GM23338 (cell line): ENCODE data around the gene CHKB. TPM values are rescaled to one million over a fixed set of nuclear protein-coding genes. Genes with fewer than 3 reads are reported as not detected.

Source experiments
- ATAC-seq: fragments of 200-7000 bp; cut with Tn5 transposase; 3 replicates; pipeline ENCODE4 v1.9.1; 2020
- DNase-seq: peaks from one replicate; pipeline ENCODE4 v3.0.0-alpha.2; 2015; ENCODE audit warnings: low spot score
- H2AFZ ChIP-seq: fragments of 200-600 bp; sonication (generic); 2 replicates; pipeline ENCODE4 v1.8.0; 2016; ENCODE audit warnings: antibody characterized with exemption, mild to moderate bottlenecking, moderate library complexity
- H3F3A ChIP-seq: fragments of 200-600 bp; sonication (generic); replicated peaks from 2 replicates; pipeline ENCODE4 v1.8.0; 2017; ENCODE audit warnings: antibody characterized with exemption, mixed run types, low read depth
- H3K27ac ChIP-seq: fragments of 200-600 bp; sonication (generic); 2 replicates; pipeline ENCODE4 v1.6.1; 2016; ENCODE audit warnings: low read depth
- H3K27me3 ChIP-seq: fragments of 200-600 bp; sonication (generic); 2 replicates; pipeline ENCODE4 v1.8.0; 2016; ENCODE audit warnings: mild to moderate bottlenecking, mixed run types, moderate library complexity; ENCODE audit not compliant: insufficient read depth
- H3K36me3 ChIP-seq: fragments of 200-600 bp; sonication (generic); 2 replicates; pipeline ENCODE4 v1.8.0; 2016; ENCODE audit warnings: mild to moderate bottlenecking; ENCODE audit not compliant: insufficient read depth
- H3K4me1 ChIP-seq: fragments of 200-600 bp; sonication (generic); 2 replicates; pipeline ENCODE4 v1.8.0; 2016; ENCODE audit warnings: mild to moderate bottlenecking, moderate library complexity; ENCODE audit not compliant: insufficient read depth
- H3K4me2 ChIP-seq: fragments of 200-600 bp; sonication (generic); 2 replicates; pipeline ENCODE4 v1.7.1; 2017; ENCODE audit warnings: mixed run types
- H3K4me3 ChIP-seq: fragments of 200-600 bp; sonication (generic); 2 replicates; pipeline ENCODE4 v1.6.1; 2016; ENCODE audit warnings: mixed run types
- H3K79me2 ChIP-seq: fragments of 200-600 bp; sonication (generic); replicated peaks from 2 replicates; pipeline ENCODE4 v1.8.0; 2017; ENCODE audit warnings: mild to moderate bottlenecking; ENCODE audit not compliant: insufficient read depth
- H3K9me2 ChIP-seq: fragments of 200-600 bp; sonication (generic); 2 replicates; pipeline ENCODE4 v1.8.0; 2017; ENCODE audit not compliant: insufficient read depth
- H4K20me1 ChIP-seq: fragments of 200-600 bp; sonication (generic); replicated peaks from 2 replicates; pipeline ENCODE4 v1.8.0; 2017; ENCODE audit warnings: mild to moderate bottlenecking; ENCODE audit not compliant: insufficient read depth
- H3K27ac Mint-ChIP-seq: 2 replicates; pipeline ENCODE4 v1.8.0; 2020; ENCODE audit warnings: inconsistent platforms, mild to moderate bottlenecking, moderate library complexity, mixed read lengths
- H3K27me3 Mint-ChIP-seq: 3 replicates; pipeline ENCODE4 v1.8.0; 2022; ENCODE audit warnings: low read depth, mild to moderate bottlenecking, moderate library complexity, mixed read lengths, inconsistent platforms; ENCODE audit not compliant: insufficient read depth, poor library complexity
- H3K36me3 Mint-ChIP-seq: 3 replicates; pipeline ENCODE4 v1.8.0; 2021; ENCODE audit warnings: low read depth, mild to moderate bottlenecking, inconsistent platforms, moderate library complexity, mixed read lengths
- H3K4me1 Mint-ChIP-seq: 3 replicates; pipeline ENCODE4 v1.8.0; 2020; ENCODE audit warnings: mild to moderate bottlenecking, inconsistent platforms, mixed read lengths
- H3K4me3 Mint-ChIP-seq: 3 replicates; pipeline ENCODE4 v1.8.0; 2021; ENCODE audit warnings: moderate library complexity, mild to moderate bottlenecking, inconsistent platforms, mixed read lengths
- H3K9me3 Mint-ChIP-seq: 3 replicates; pipeline ENCODE4 v1.8.0; 2020; ENCODE audit warnings: moderate library complexity, mild to moderate bottlenecking, inconsistent platforms, mixed read lengths
- CREB1 ChIP-seq: fragments of 250-450 bp; sonication (Bioruptor Pico); IDR thresholded peaks from 2 replicates; pipeline ENCODE4 v1.5.0; 2020; ENCODE audit warnings: low read depth, mild to moderate bottlenecking, moderate library complexity
- ETS1 ChIP-seq: IDR thresholded peaks from 2 replicates; pipeline ENCODE4 v1.6.1; 2016; ENCODE audit warnings: antibody characterized with exemption
- EZH2 ChIP-seq: fragments of 200-600 bp; sonication (generic); IDR thresholded peaks from one replicate; pipeline ENCODE4 v1.8.0; 2017; ENCODE audit warnings: antibody characterized with exemption, mild to moderate bottlenecking, low read depth; ENCODE audit not compliant: unreplicated experiment
- EZH2phosphoT487 ChIP-seq: fragments of 200-600 bp; sonication (generic); IDR thresholded peaks from one replicate; pipeline ENCODE4 v1.8.1; 2018; ENCODE audit warnings: antibody characterized with exemption; ENCODE audit not compliant: unreplicated experiment
- JUNB ChIP-seq: IDR thresholded peaks from one replicate; pipeline ENCODE4 v1.6.1; 2016; ENCODE audit warnings: antibody characterized with exemption; ENCODE audit not compliant: unreplicated experiment
- NANOG ChIP-seq: IDR thresholded peaks from 2 replicates; pipeline ENCODE4 v1.6.1; 2016; ENCODE audit warnings: antibody characterized with exemption, borderline replicate concordance
- POLR2AphosphoS5 ChIP-seq: IDR thresholded peaks from 2 replicates; pipeline ENCODE4 v1.6.1; 2016; ENCODE audit warnings: antibody characterized with exemption, low read depth
- REST ChIP-seq: IDR thresholded peaks from one replicate; pipeline ENCODE4 v1.6.1; 2018; ENCODE audit warnings: antibody characterized with exemption; ENCODE audit not compliant: unreplicated experiment
- STAT1 ChIP-seq: IDR thresholded peaks from one replicate; pipeline ENCODE4 v1.6.1; 2016; ENCODE audit warnings: antibody characterized with exemption; ENCODE audit not compliant: unreplicated experiment
- ZNF114 ChIP-seq: fragments of 250-450 bp; sonication (Bioruptor Pico); IDR thresholded peaks from 2 replicates; pipeline ENCODE4 v1.5.0; 2020; ENCODE audit warnings: mild to moderate bottlenecking, moderate library complexity
- ZNF331 ChIP-seq: fragments of 250-450 bp; sonication (Bioruptor Pico); IDR thresholded peaks from 2 replicates; pipeline ENCODE4 v1.5.0; 2020; ENCODE audit warnings: low read depth, mild to moderate bottlenecking, moderate library complexity
- polyA plus RNA-seq: library from polyadenylated mRNA; unstranded; fragments of >200 nt; fragmentation: Nextera tagmentation; extraction: Ambion mirVana; gene quantifications from 2 replicates; pipeline ENCODE4 v1.2.1, GENCODE V29; 2016
- total RNA-seq: library from RNA; depleted of rRNA; stranded (reverse); fragments of >200 nt; shearing (Covaris generic); gene quantifications from 2 replicates; pipeline ENCODE4 v1.2.3, GENCODE V29; 2014

CHKB gene
- total and polyA plus RNA-seq, 2 experiments from 2014 or later, result 51.2 to 61.6 TPM

GRCh38 chr22:50564289-50564688 is 18.4 kb downstream of the CHKB start:
- Histone ChIP-seq H3K27me3 (peaks cover 20% of the 10 kb centered on the region), H3K36me3 (no peaks in the 10 kb centered on the region), H3K4me2 (no peak overlapping the region), H3K9me2 (no peaks in the 10 kb centered on the region), H3F3A (0 out of 2 replicates have a peak, but pooled peaks cover 3% of the 10 kb centered on the region), H2AFZ (no peak overlapping the region), H3K27ac (no peak overlapping the region), H3K79me2 (no peaks in the 10 kb centered on the region), H4K20me1 (no peaks in the 10 kb centered on the region), H3K4me1 (no peaks in the 10 kb centered on the region), H3K4me3 (no peak overlapping the region)
- Mint-ChIP-seq H3K36me3 (peaks cover 11% of the 10 kb centered on the region; the same call in 2 of the 3 replicates), H3K4me3 (peak overlapping the region; percentile 23; the same call in 1 of the 3 replicates), H3K27me3 (peaks cover 32% of the 10 kb centered on the region), H3K27ac (no peak overlapping the region), H3K9me3 (no peaks in the 10 kb centered on the region), H3K4me1 (peaks cover 6% of the 10 kb centered on the region; the same call in 2 of the 3 replicates)
- DNase-seq, result no peak
- no peak for ATAC-seq
- TF ChIP-seq ZNF114 (CRISPR knock-in tag), result no peak
- TF ChIP-seq POLR2AphosphoS5, result no peak
- no peak for TF ChIP-seq STAT1

- H3K9me3 Mint-ChIP-seq, result no peaks in the 10 kb centered on the region
- Histone ChIP-seq H3K9me2 (no peaks in the 10 kb centered on the region), H3K4me1 (no peaks in the 10 kb centered on the region), H3F3A (0 out of 2 replicates have a peak, but pooled peaks cover 3% of the 10 kb centered on the region), H3K4me2 (peak overlapping the region; percentile 99), H2AFZ (peak overlapping the region; percentile 97), H4K20me1 (no peaks in the 10 kb centered on the region), H3K4me3 (peak overlapping the region; percentile 87), H3K79me2 (no peaks in the 10 kb centered on the region), H3K27me3 (peaks cover 20% of the 10 kb centered on the region), H3K27ac (no peak overlapping the region), H3K36me3 (no peaks in the 10 kb centered on the region)
- H3K27me3 Mint-ChIP-seq, result peaks cover 32% of the 10 kb centered on the region
- peaks cover 5% of the 10 kb centered on the region; the same call in 2 of the 3 replicates for H3K36me3 Mint-ChIP-seq
- ATAC-seq (peak; percentile 17), DNase-seq (peak; percentile 24)
- H3K27ac Mint-ChIP-seq, result no peak overlapping the region
- H3K4me1 Mint-ChIP-seq, result peaks cover 6% of the 10 kb centered on the region; the same call in 2 of the 3 replicates
- peak overlapping the region; percentile 90 for H3K4me3 Mint-ChIP-seq
- TF ChIP-seq CREB1 (CRISPR knock-in tag) (no peak), ZNF114 (CRISPR knock-in tag) (no peak), JUNB (no peak), NANOG (no peak), EZH2 (no peak), REST (no peak), POLR2AphosphoS5 (no peak), EZH2phosphoT487 (no peak), ZNF331 (CRISPR knock-in tag) (no peak), STAT1 (no peak), ETS1 (no peak)
Measured at GRCh38 chr22:50563413-50564160, 19.1 kb downstream of the CHKB start.
